GM12865 (cell line): Measurements from ENCODE around the gene LRRC7.
"Not testable (repeated sequence)": the region's sequence is repeated elsewhere in the genome, so short reads cannot be mapped to it uniquely, and the experiment has no call there.

Experiments used
- DNase-seq: peaks from one replicate; pipeline ENCODE4 v3.0.0; 2010; ENCODE audit warnings: low read depth
- H3K4me3 ChIP-seq: 2 replicates; pipeline ENCODE4 v1.5.1; 2011; ENCODE audit warnings: mild to moderate bottlenecking, low read depth, low read length, control low read depth
- CTCF ChIP-seq: IDR thresholded peaks from 2 replicates; pipeline ENCODE4 v1.5.1; 2011; ENCODE audit warnings: low read length, control low read depth, low read depth, inconsistent platforms; ENCODE audit not compliant: insufficient read depth; ENCODE audit errors: missing control alignments

The LRRC7 gene

GRCh38 chr1:70041317-70042045 lies 473.8 kb downstream of the LRRC7 start:
- DNase-seq = no peak
- TF ChIP-seq CTCF = no peak
- no peak overlapping the region for H3K4me3 ChIP-seq

GRCh38 chr1:70042090-70042731 lies 474.5 kb downstream of the LRRC7 start:
- DNase-seq = no peak
- TF ChIP-seq CTCF = no peak
- no peak overlapping the region for H3K4me3 ChIP-seq

- no peak overlapping the region for H3K4me3 ChIP-seq
- no peak for TF ChIP-seq CTCF
- no peak for DNase-seq
Observed at GRCh38 chr1:70043804-70044203, 476.1 kb downstream of the LRRC7 start.

GRCh38 chr1:70044832-70045231 lies 477.1 kb downstream of the LRRC7 start:
- no peak for TF ChIP-seq CTCF
- DNase-seq = no peak
- no peak overlapping the region for H3K4me3 ChIP-seq

- DNase-seq, H3K4me3 ChIP-seq: not testable (repeated sequence)
Observed at GRCh38 chr1:70045581-70045980, 477.9 kb downstream of the LRRC7 start.

GRCh38 chr1:70048336-70049094 lies 480.8 kb downstream of the LRRC7 start:
- no peak for TF ChIP-seq CTCF
- no peak for DNase-seq

GRCh38 chr1:70051926-70052325 lies 484.2 kb downstream of the LRRC7 start:
- no peak for TF ChIP-seq CTCF
- no peak for DNase-seq
- no peak overlapping the region for H3K4me3 ChIP-seq

More at GRCh38 chr1:70048336-70049094, 480.8 kb downstream of the LRRC7 start:
- H3K4me3 ChIP-seq = no peak overlapping the region
